ENCODE results near the gene MARCO.

Gene MARCO

GRCh38 chr2:118942031-118942430 lies at the start of gene MARCO:
Gene MARCO, plus strand, starts transcription at chr2:118942194. Its CDS starts 107 bp downstream, at chr2:118942301.
- in situ Hi-C loops (cut with MboI; ENCODE audit: low sequenced_read_pairs), result no loop called here

- in situ Hi-C loops (cut with MboI; ENCODE audit: low sequenced_read_pairs), result loop anchor here (25.0 kb wide), 2 partner anchors 294 to 394 kb away; no protein-coding TSS in a partner anchor
Measured at GRCh38 chr2:118893100-118893499, 48.9 kb upstream of the MARCO start.

- in situ Hi-C loops (cut with MboI; ENCODE audit: low sequenced_read_pairs), result no loop called here
Measured at GRCh38 chr2:118902266-118903028, 39.5 kb upstream of the MARCO start.

GRCh38 chr2:118903029-118903351 lies 39.0 kb upstream of the MARCO start:
- in situ Hi-C loops (cut with MboI; ENCODE audit: low sequenced_read_pairs), result no loop called here

- in situ Hi-C loops (cut with MboI; ENCODE audit: low sequenced_read_pairs), result no loop called here
Measured at GRCh38 chr2:118903551-118904479, 38.2 kb upstream of the MARCO start.

- in situ Hi-C loops (cut with MboI; ENCODE audit: low sequenced_read_pairs), result no loop called here
Measured at GRCh38 chr2:118905206-118905605, 36.8 kb upstream of the MARCO start.

- in situ Hi-C loops (cut with MboI; ENCODE audit: low sequenced_read_pairs), result no loop called here
Measured at GRCh38 chr2:118906186-118906585, 35.8 kb upstream of the MARCO start.

GRCh38 chr2:118907759-118908158 lies 34.2 kb upstream of the MARCO start:
- in situ Hi-C loops (cut with MboI; ENCODE audit: low sequenced_read_pairs), result no loop called here

GRCh38 chr2:118909191-118909590 lies 32.8 kb upstream of the MARCO start:
- in situ Hi-C loops (cut with MboI; ENCODE audit: low sequenced_read_pairs), result no loop called here

- in situ Hi-C loops (cut with MboI; ENCODE audit: low sequenced_read_pairs), result no loop called here
Measured at GRCh38 chr2:118911166-118911856, 30.7 kb upstream of the MARCO start.

GRCh38 chr2:118911936-118912335 lies 30.1 kb upstream of the MARCO start:
- in situ Hi-C loops (cut with MboI; ENCODE audit: low sequenced_read_pairs), result no loop called here

- in situ Hi-C loops (cut with MboI; ENCODE audit: low sequenced_read_pairs), result no loop called here
Measured at GRCh38 chr2:118913131-118913802, 28.7 kb upstream of the MARCO start.

GRCh38 chr2:118913803-118914645 lies 28.0 kb upstream of the MARCO start:
- in situ Hi-C loops (cut with MboI; ENCODE audit: low sequenced_read_pairs), result no loop called here

GRCh38 chr2:118914721-118915453 lies 27.1 kb upstream of the MARCO start:
- in situ Hi-C loops (cut with MboI; ENCODE audit: low sequenced_read_pairs), result no loop called here

GRCh38 chr2:118918017-118918416 lies 24.0 kb upstream of the MARCO start:
- in situ Hi-C loops (cut with MboI; ENCODE audit: low sequenced_read_pairs), result no loop called here

GRCh38 chr2:118921646-118922045 lies 20.3 kb upstream of the MARCO start:
- in situ Hi-C loops (cut with MboI; ENCODE audit: low sequenced_read_pairs), result no loop called here

GRCh38 chr2:118922254-118922653 lies 19.7 kb upstream of the MARCO start:
- in situ Hi-C loops (cut with MboI; ENCODE audit: low sequenced_read_pairs), result no loop called here

GRCh38 chr2:118923371-118923770 lies 18.6 kb upstream of the MARCO start:
- in situ Hi-C loops (cut with MboI; ENCODE audit: low sequenced_read_pairs), result no loop called here

GRCh38 chr2:118925476-118925875 lies 16.5 kb upstream of the MARCO start:
- in situ Hi-C loops (cut with MboI; ENCODE audit: low sequenced_read_pairs), result no loop called here
